A673 (cell line): ENCODE results near the gene TOR1B. TPM values are rescaled to one million over a fixed set of nuclear protein-coding genes. Genes with fewer than 3 reads are reported as not detected.

Experiments
- BruUV-seq: library from RNA; stranded (reverse); fragments of 400-500 nt; replicated peaks from 2 replicates; lab custom pipeline; 2021; lab: Mats Ljungman, UMichigan
- CTCF ChIA-PET: fragments of 300-600 bp; sonication (Branson Sonifier 250); formaldehyde crosslinking; loops from one replicate; lab custom pipeline; 2022; ENCODE audit warnings: antibody characterized with exemption; lab: Charles Lee
- POLR2A ChIA-PET: fragments of 300-600 bp; sonication (Branson Sonifier 250); formaldehyde crosslinking; loops from one replicate; lab custom pipeline; 2022; ENCODE audit warnings: antibody characterized with exemption; ENCODE audit not compliant: low non-redundant PET; lab: Charles Lee
- DNase-seq: peaks from one replicate; pipeline ENCODE4 v3.0.0-alpha.2; 2015; ENCODE audit warnings: low spot score
- H3K27ac ChIP-seq: fragments of 200-600 bp; sonication (generic); 2 replicates; pipeline ENCODE4 v1.5.1; 2016; ENCODE audit warnings: mixed run types, low read depth, mild to moderate bottlenecking, mixed read lengths, antibody characterized with exemption, low read length; ENCODE audit not compliant: poor library complexity, severe bottlenecking
- H3K27me3 ChIP-seq: fragments of 200-600 bp; sonication (generic); replicated peaks from 2 replicates; pipeline ENCODE4 v1.6.1; 2017; ENCODE audit warnings: mixed run types, low read depth, mild to moderate bottlenecking, mixed read lengths, antibody characterized with exemption, low read length; ENCODE audit not compliant: insufficient read depth, poor library complexity
- H3K36me3 ChIP-seq: fragments of 200-600 bp; sonication (generic); 2 replicates; pipeline ENCODE4 v1.6.1; 2016; ENCODE audit warnings: mixed run types, mild to moderate bottlenecking, mixed read lengths, antibody characterized with exemption, low read length; ENCODE audit not compliant: insufficient read depth, poor library complexity, severe bottlenecking
- H3K4me1 ChIP-seq: fragments of 200-600 bp; sonication (generic); 2 replicates; pipeline ENCODE4 v1.6.1; 2017; ENCODE audit warnings: mixed run types, mild to moderate bottlenecking, mixed read lengths, antibody characterized with exemption, low read length; ENCODE audit not compliant: insufficient read depth, poor library complexity, severe bottlenecking
- H3K4me3 ChIP-seq: fragments of 200-600 bp; sonication (generic); 2 replicates; pipeline ENCODE4 v1.5.1; 2016; ENCODE audit warnings: low read depth, mixed run types, mild to moderate bottlenecking, mixed read lengths, low read length; ENCODE audit not compliant: poor library complexity, severe bottlenecking
- H3K9me3 ChIP-seq: fragments of 200-600 bp; sonication (generic); 2 replicates; pipeline ENCODE4 v1.6.1; 2016; ENCODE audit warnings: mixed run types, low read depth, mild to moderate bottlenecking, mixed read lengths, antibody characterized with exemption, low read length; ENCODE audit not compliant: poor library complexity, severe bottlenecking
- EZH2 ChIP-seq: fragments of 200-600 bp; sonication (generic); IDR thresholded peaks from 2 replicates; pipeline ENCODE4 v1.6.1; 2017; ENCODE audit warnings: borderline replicate concordance, low read depth, mild to moderate bottlenecking, mixed read lengths, antibody characterized with exemption, low read length; ENCODE audit not compliant: poor library complexity, severe bottlenecking
- intact Hi-C: fragments of 100-400 bp; cut with micrococcal nuclease; formaldehyde crosslinking; loops from one replicate; pipeline ENCODE4 v1.10.0; 2022; ENCODE audit not compliant: unreplicated experiment
- total RNA-seq: library from RNA; stranded (reverse); gene quantifications from 2 replicates; pipeline ENCODE4 v1.2.3, GENCODE V29; 2021
- TF ChIP-seq, protein P1 (sequence below): fragments of 300-800, 200-600 bp; sonication (generic); conservative IDR thresholded peaks from 2 replicates; pipeline ENCODE4 v1.5.1; 2017; ENCODE audit warnings: low read depth, mild to moderate bottlenecking, antibody characterized with exemption, low read length, moderate library complexity, mixed read lengths

TOR1B gene
- total RNA-seq, 1 experiment from 2014 or later: 47.6 TPM

DNA sequence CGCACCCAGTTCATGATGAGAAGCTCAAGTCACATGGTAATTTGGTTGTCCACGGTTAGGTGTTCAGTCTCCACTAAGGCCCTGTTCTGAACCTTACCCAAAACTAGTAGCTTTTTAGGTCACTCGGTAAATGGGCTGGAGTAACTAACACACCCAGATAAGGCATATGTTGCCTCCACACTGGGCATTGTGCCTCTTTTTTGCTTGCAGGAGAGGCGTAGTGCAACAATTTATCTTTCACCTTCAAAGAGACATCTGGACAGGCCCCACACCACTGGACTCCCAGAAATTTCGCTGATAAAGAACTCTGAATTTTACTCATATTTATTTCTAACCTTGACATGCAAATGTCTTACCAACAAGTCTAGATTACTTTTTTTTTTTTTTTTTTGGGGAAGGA lies 33.3 kb upstream of the TOR1B start:
- Histone ChIP-seq H3K27ac (no peak overlapping the region), H3K27me3 (no peaks in the 10 kb centered on the region), H3K4me1 (no peaks in the 10 kb centered on the region), H3K9me3 (no peaks in the 10 kb centered on the region), H3K36me3 (no peaks in the 10 kb centered on the region), H3K4me3 (no peak overlapping the region)
- no TSS peak for BruUV-seq
- CTCF ChIA-PET: interaction anchor here (1.4 kb wide), 1 partner anchor 32 kb away, joined by 3 read pairs; no protein-coding TSS in a partner anchor
- TF ChIP-seq EZH2: no peak
- TF ChIP-seq, protein P1, sequence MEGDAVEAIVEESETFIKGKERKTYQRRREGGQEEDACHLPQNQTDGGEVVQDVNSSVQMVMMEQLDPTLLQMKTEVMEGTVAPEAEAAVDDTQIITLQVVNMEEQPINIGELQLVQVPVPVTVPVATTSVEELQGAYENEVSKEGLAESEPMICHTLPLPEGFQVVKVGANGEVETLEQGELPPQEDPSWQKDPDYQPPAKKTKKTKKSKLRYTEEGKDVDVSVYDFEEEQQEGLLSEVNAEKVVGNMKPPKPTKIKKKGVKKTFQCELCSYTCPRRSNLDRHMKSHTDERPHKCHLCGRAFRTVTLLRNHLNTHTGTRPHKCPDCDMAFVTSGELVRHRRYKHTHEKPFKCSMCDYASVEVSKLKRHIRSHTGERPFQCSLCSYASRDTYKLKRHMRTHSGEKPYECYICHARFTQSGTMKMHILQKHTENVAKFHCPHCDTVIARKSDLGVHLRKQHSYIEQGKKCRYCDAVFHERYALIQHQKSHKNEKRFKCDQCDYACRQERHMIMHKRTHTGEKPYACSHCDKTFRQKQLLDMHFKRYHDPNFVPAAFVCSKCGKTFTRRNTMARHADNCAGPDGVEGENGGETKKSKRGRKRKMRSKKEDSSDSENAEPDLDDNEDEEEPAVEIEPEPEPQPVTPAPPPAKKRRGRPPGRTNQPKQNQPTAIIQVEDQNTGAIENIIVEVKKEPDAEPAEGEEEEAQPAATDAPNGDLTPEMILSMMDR: no peak
- DNase-seq: no peak
- intact Hi-C loops: no loop called here
- POLR2A ChIA-PET: no interaction called here

DNA sequence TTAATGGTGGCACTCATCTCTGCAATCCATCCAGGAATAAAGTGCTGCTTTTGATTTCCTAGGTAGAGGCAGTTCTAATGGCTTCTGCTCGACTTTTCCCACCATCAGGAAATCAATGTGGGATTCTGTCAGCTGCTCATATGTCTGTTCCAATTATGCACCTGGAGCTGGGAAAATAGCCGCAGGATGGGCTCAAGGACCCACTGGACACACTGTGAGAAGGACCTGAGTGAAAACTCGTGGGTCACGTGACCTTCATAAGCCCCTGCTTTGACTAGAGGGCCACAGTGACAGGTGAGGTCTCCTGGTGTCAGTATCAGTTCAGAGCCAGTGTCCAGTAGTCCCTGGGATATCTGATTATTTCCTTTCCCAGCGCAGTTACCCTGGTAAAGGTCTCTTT lies 32.2 kb upstream of the TOR1B start:
- TF ChIP-seq, protein P1: no peak
- TF ChIP-seq EZH2: no peak
- Histone ChIP-seq H3K36me3 (no peaks in the 10 kb centered on the region), H3K27me3 (no peaks in the 10 kb centered on the region), H3K27ac (no peak overlapping the region), H3K9me3 (no peaks in the 10 kb centered on the region), H3K4me1 (no peaks in the 10 kb centered on the region), H3K4me3 (no peak overlapping the region)
- ChIA-PET POLR2A (no interaction called here), CTCF (no interaction called here)
- no TSS peak for BruUV-seq
- intact Hi-C loops: no loop called here
- no peak for DNase-seq

DNA sequence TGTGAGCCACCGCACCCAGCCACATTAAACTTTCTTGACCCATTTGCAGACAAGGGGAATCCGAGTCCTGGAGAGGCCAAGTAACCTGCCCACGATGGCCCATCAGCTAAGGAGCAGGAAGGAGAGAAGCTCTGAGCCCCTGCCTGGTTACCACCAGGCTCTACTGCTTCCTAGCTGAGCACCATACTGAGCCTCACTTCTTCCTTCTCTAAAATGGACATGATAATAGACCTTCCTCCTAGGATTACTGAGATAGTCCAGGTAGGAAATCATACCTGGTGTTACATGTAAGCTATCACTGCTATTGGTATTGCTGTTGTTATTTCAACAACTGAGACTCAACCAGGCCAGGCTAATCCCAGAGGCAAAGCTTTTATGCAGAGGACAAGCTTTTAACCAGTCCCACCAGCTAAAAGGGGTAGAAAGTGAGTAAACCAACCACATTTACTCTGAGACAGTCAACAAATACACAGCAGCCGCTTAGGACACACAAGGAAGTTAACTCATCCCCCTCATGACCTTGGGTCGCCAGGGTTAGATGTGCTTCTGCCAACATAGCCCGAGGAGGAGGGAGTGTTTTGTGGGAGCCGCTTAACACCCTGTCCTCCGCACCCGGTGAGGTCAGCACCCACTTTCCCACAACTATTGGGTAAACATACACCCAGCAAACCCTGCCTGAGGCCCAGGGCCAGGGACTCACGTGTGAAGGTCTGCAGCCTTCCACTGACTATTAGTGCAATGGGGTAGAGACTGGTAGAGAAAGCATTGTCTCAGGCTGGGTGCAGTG lies 29.5 kb upstream of the TOR1B start:
- POLR2A ChIA-PET: no interaction called here
- Histone ChIP-seq H3K36me3 (no peaks in the 10 kb centered on the region), H3K4me3 (no peak overlapping the region), H3K27me3 (no peaks in the 10 kb centered on the region), H3K27ac (no peak overlapping the region), H3K9me3 (no peaks in the 10 kb centered on the region), H3K4me1 (no peaks in the 10 kb centered on the region)
- no peak for DNase-seq
- BruUV-seq: no TSS peak
- CTCF ChIA-PET: no interaction called here
- TF ChIP-seq EZH2: no peak
- TF ChIP-seq, protein P1: no peak
- intact Hi-C loops: no loop called here
